ENCODE data around the gene S100PBP.

- TF ChIP-seq CTCF (IDR thresholded peaks at IDR 0.05) = no peak
- TF ChIP-seq POLR2A (IDR thresholded peaks at IDR 0.05) = no peak
These were observed 49.7 kb downstream of the S100PBP start for GRCh38 chr1:32867151-32867550.

Data from testis (tissue), 2 donors.